ENCODE data around the gene SLC16A1.

GRCh38 chr1:112870887-112871646, 84.9 kb downstream of the SLC16A1 start:
- TF ChIP-seq POLR2AphosphoS5 (IDR thresholded peaks at IDR 0.05) (no peak), CTCF (IDR thresholded peaks at IDR 0.05) (no peak), POLR2A (IDR thresholded peaks at IDR 0.05) (no peak)
